Thyroid gland (tissue), 4 donors: ENCODE data around the gene DOP1A.

ENCODE experiments used
- CTCF ChIP-seq, 6 experiments: fragments of 200-600 bp in 3 of 6; fragments of 450-650 bp in 3 of 6; sonication (generic) in 3 of 6; IDR thresholded peaks; one replicate each; pipeline ENCODE4 v1.5.1; 2016 to 2019; ENCODE audit warnings: antibody characterized with exemption in 6 of 6, mild to moderate bottlenecking in 2 of 6, inconsistent platforms in 1 of 6, moderate library complexity in 1 of 6
- POLR2A ChIP-seq, 2 donors: fragments of 450-650 bp; IDR thresholded peaks; one replicate each; pipeline ENCODE4 v1.6.1; 2017; ENCODE audit warnings: antibody characterized with exemption in 2 of 2, mild to moderate bottlenecking in 2 of 2, moderate library complexity in 1 of 2

DNA sequence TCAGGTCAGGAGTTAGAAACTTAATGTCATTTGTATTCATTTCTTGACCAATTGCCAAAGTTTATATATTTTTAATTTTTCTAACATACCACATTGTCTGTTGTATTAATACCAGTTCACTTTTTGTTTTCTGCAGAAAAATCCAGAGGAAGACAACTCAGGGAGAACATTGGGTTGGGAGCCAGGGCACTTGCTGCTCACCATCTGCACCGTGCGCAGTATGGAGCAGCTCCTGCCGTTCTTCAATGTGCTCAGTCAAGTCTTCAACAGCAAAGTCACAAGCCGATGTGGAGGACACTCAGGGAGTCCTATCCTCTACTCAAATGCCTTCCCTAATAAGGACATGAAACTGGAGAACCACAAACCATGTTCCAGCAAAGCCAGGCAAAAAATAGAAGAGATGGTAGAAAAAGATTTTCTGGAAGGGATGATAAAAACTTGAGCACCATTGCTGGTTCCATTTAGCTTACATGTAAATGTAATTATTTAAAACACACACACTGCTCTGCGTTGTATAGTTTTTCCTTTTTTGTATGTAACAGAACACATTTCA is 100.3 kb downstream of the DOP1A start:
- TF ChIP-seq CTCF (IDR thresholded peaks at IDR 0.05) = no peak
- no peak for TF ChIP-seq POLR2A (IDR thresholded peaks at IDR 0.05)
